Mesenchymal stem cell (in vitro differentiated cells and primary cell): Measurements from ENCODE around the gene ZKSCAN4.
A peak's percentile ranks its signal among the peaks of the same experiment; 100 is the strongest.

ENCODE experiments used
- DNase-seq: peaks from one replicate; pipeline ENCODE4 v3.0.0-alpha.2; 2013
- H2AFZ ChIP-seq: one replicate; pipeline ENCODE4 v1.6.1; 2013; ENCODE audit warnings: low read depth, mild to moderate bottlenecking, control low read depth, inconsistent platforms, low read length, moderate library complexity
- H2AK5ac ChIP-seq: 2 replicates; pipeline ENCODE4 v1.6.1; 2013; ENCODE audit warnings: low read length, moderate library complexity, mild to moderate bottlenecking, inconsistent platforms; ENCODE audit not compliant: severe bottlenecking
- H2BK120ac ChIP-seq: one replicate; pipeline ENCODE4 v1.6.1; 2013; ENCODE audit warnings: low read depth, mild to moderate bottlenecking, inconsistent platforms, low read length, moderate library complexity
- H2BK12ac ChIP-seq, 2 experiments: one replicate each; pipeline ENCODE4 v1.6.1; 2013; ENCODE audit warnings: inconsistent platforms in 2 of 2, low read length in 2 of 2, mild to moderate bottlenecking in 2 of 2, moderate library complexity in 2 of 2, control low read depth in 1 of 2
- H2BK15ac ChIP-seq: one replicate; pipeline ENCODE4 v1.6.1; 2013; ENCODE audit warnings: mild to moderate bottlenecking, low read depth, inconsistent platforms; ENCODE audit not compliant: poor library complexity, severe bottlenecking
- H2BK5ac ChIP-seq: 2 replicates; pipeline ENCODE4 v1.6.1; 2013; ENCODE audit warnings: low read depth, mild to moderate bottlenecking, low read length, control low read depth, inconsistent platforms; ENCODE audit not compliant: poor library complexity, severe bottlenecking
- H3K14ac ChIP-seq, 2 experiments: one replicate each; pipeline ENCODE4 v1.6.1; 2013; ENCODE audit warnings: inconsistent platforms in 2 of 2, low read length in 2 of 2, control low read depth in 1 of 2, mild to moderate bottlenecking in 1 of 2, moderate library complexity in 1 of 2
- H3K18ac ChIP-seq, 2 experiments: one replicate each; pipeline ENCODE4 v1.6.1; 2013; ENCODE audit warnings: inconsistent platforms in 2 of 2, low read length in 2 of 2, control low read depth in 1 of 2, low read depth in 1 of 2, mild to moderate bottlenecking in 1 of 2
- H3K23ac ChIP-seq, 2 experiments: one replicate each; pipeline ENCODE4 v1.6.1; 2013; ENCODE audit warnings: inconsistent platforms in 2 of 2, low read length in 2 of 2, mild to moderate bottlenecking in 2 of 2, moderate library complexity in 2 of 2, control low read depth in 1 of 2
- H3K27ac ChIP-seq: 2 replicates; pipeline ENCODE4 v1.5.1; 2013; ENCODE audit warnings: mild to moderate bottlenecking, moderate library complexity, low read length, control low read depth, inconsistent platforms; ENCODE audit not compliant: poor library complexity, severe bottlenecking
- H3K27me3 ChIP-seq, 2 experiments: 2 replicates each; pipeline versions ENCODE4 v1.6.1 to v1.7.0; 2013; ENCODE audit warnings: low read length in 2 of 2, mild to moderate bottlenecking in 2 of 2, moderate library complexity in 2 of 2, control low read depth in 1 of 2, inconsistent platforms in 1 of 2; ENCODE audit not compliant: control insufficient read depth in 1 of 2, insufficient read depth in 1 of 2
- H3K36me3 ChIP-seq, 2 experiments: 2 replicates each; pipeline versions ENCODE4 v1.6.1 to v1.7.0; 2013; ENCODE audit warnings: low read length in 2 of 2, control low read depth in 1 of 2, inconsistent platforms in 1 of 2, low read depth in 1 of 2, mild to moderate bottlenecking in 1 of 2; ENCODE audit not compliant: insufficient read depth in 2 of 2, control insufficient read depth in 1 of 2
- H3K4ac ChIP-seq, 2 experiments: one replicate each; pipeline ENCODE4 v1.6.1; 2013; ENCODE audit warnings: inconsistent platforms in 2 of 2, low read length in 2 of 2, mild to moderate bottlenecking in 2 of 2, moderate library complexity in 2 of 2, control low read depth in 1 of 2, low read depth in 1 of 2
- H3K4me1 ChIP-seq: 2 replicates; pipeline ENCODE4 v1.6.1; 2013; ENCODE audit warnings: low read depth, low read length, control low read depth; ENCODE audit not compliant: control insufficient read depth, insufficient read depth
- H3K4me2 ChIP-seq: 2 replicates; pipeline ENCODE4 v1.6.1; 2013; ENCODE audit warnings: low read length, mild to moderate bottlenecking, inconsistent platforms; ENCODE audit not compliant: poor library complexity, severe bottlenecking
- H3K4me3 ChIP-seq, 2 experiments: 2 replicates each; pipeline versions ENCODE4 v1.5.1 to v1.7.0; 2013; ENCODE audit warnings: low read length in 2 of 2, mild to moderate bottlenecking in 2 of 2, control low read depth in 1 of 2, low read depth in 1 of 2; ENCODE audit not compliant: insufficient read depth in 1 of 2
- H3K79me1 ChIP-seq: replicated peaks from 2 replicates; pipeline ENCODE4 v1.6.1; 2013; ENCODE audit warnings: mild to moderate bottlenecking, control low read depth, low read length, inconsistent platforms; ENCODE audit not compliant: poor library complexity, severe bottlenecking
- H3K9ac ChIP-seq: 2 replicates; pipeline ENCODE4 v1.7.0; 2013; ENCODE audit warnings: mild to moderate bottlenecking, low read length, moderate library complexity
- H3K9me3 ChIP-seq: 2 replicates; pipeline ENCODE4 v1.7.0; 2013; ENCODE audit warnings: mild to moderate bottlenecking, low read length; ENCODE audit not compliant: control insufficient read depth
- H4K8ac ChIP-seq: one replicate; pipeline ENCODE4 v1.6.1; 2013; ENCODE audit warnings: inconsistent platforms, mild to moderate bottlenecking, low read length, moderate library complexity
- H4K91ac ChIP-seq: one replicate; pipeline ENCODE4 v1.6.1; 2013; ENCODE audit warnings: mild to moderate bottlenecking, low read length, inconsistent platforms
- WGBS: methylation state at CpG from one replicate; pipeline ENCODE4 v1.1.7; 2013; ENCODE audit warnings: mixed read lengths; 5-methylcytosine and 5-hydroxymethylcytosine counted together

ZKSCAN4 gene

DNA sequence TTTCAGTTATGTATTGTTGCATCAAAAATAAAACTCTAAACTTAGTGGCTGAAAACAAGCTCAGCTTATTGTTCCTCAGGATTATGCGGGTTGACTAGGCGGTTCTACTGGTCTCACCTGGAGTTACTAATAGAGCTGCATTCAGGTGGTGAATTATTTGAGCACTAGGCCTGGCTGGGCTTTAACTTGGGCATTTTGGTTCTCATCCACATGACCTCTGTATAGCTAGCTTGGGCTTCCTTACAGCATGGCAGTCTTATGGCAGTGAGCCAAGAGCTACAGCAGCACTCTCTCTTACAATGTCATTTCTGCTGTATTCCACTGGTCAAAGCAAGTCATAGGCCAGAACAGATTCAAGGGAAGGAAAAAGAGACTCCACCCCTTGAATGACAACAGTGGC, 30.9 kb upstream of the ZKSCAN4 start:
- Histone ChIP-seq H3K4ac (no peak overlapping the region), H4K91ac (no peak overlapping the region), H2AK5ac (no peak overlapping the region), H3K14ac (no peak overlapping the region), H3K9me3 (no peaks in the 10 kb centered on the region), H3K27ac (no peak overlapping the region), H2BK5ac (no peak overlapping the region), H2BK15ac (no peak overlapping the region), H3K23ac (no peak overlapping the region), H3K9ac (no peak overlapping the region), H2AFZ (no peak overlapping the region), H3K4me3 (peak overlapping the region in 1 of 2 experiments; percentile 95), H2BK120ac (no peak overlapping the region), H3K4me2 (no peak overlapping the region), H3K36me3 (peaks cover 15 to 41% of the 10 kb centered on the region in 2 experiments), H3K4me1 (peaks cover 2% of the 10 kb centered on the region), H3K18ac (no peak overlapping the region), H3K27me3 (no peaks in the 10 kb centered on the region), H4K8ac (no peak overlapping the region), H2BK12ac (no peak overlapping the region), H3K79me1 (peaks cover 27% of the 10 kb centered on the region)
- peak; percentile 5 for DNase-seq
- 95% methylated on average over 2 of the region's 2 CpGs for WGBS

- Histone ChIP-seq H3K14ac (peak within 1 kb of the TSS in 1 of 2 experiments; percentile 11), H3K18ac (peak within 1 kb of the TSS in 1 of 2 experiments; percentile 72), H3K36me3 (peaks cover 11 to 40% of the 10 kb centered on the region in 2 experiments), H3K4me1 (peaks cover 2% of the 10 kb centered on the region), H3K23ac (no peak within 1 kb of the TSS), H3K4me2 (peak within 1 kb of the TSS; percentile 90), H3K4me3 (peak within 1 kb of the TSS; percentile 68 to 95), H2AFZ (peak within 1 kb of the TSS; percentile 87), H3K4ac (peak within 1 kb of the TSS in 1 of 2 experiments; percentile 54), H2BK120ac (no peak within 1 kb of the TSS), H4K91ac (no peak within 1 kb of the TSS), H2BK12ac (peak within 1 kb of the TSS in 1 of 2 experiments; percentile 14), H4K8ac (peak within 1 kb of the TSS; percentile 55), H3K9ac (peak within 1 kb of the TSS; percentile 91), H2BK15ac (peak within 1 kb of the TSS; percentile 19), H3K79me1 (peaks cover 25% of the 10 kb centered on the region), H2BK5ac (no peak within 1 kb of the TSS), H2AK5ac (no peak within 1 kb of the TSS), H3K9me3 (no peaks in the 10 kb centered on the region), H3K27ac (no peak within 1 kb of the TSS), H3K27me3 (no peaks in the 10 kb centered on the region)
- DNase-seq, result peak; percentile 76
- 1% methylated on average over 50 of the region's 50 CpGs for whole genome bisulfite sequencing
Measured at GRCh38 chr6:28281288-28282064, 29.4 kb upstream of the ZKSCAN4 start, which contains the start of gene PGBD1. Gene PGBD1, plus strand, starts transcription at chr6:28281572. Its CDS starts 2,242 bp downstream, at chr6:28283814.

GRCh38 chr6:28280595-28281287, 28.7 kb upstream of the ZKSCAN4 start:
- WGBS, result 60% methylated on average over 1 of the region's 3 CpGs
- H3K18ac ChIP-seq, result no peak overlapping the region

GRCh38 chr6:28277746-28278145, 25.7 kb upstream of the ZKSCAN4 start:
- Histone ChIP-seq H3K36me3 (peaks cover 7 to 51% of the 10 kb centered on the region in 2 experiments), H3K23ac (no peak overlapping the region)
- WGBS, result 70% methylated on average over 2 of the region's 3 CpGs

More at GRCh38 chr6:28280595-28281287, 28.7 kb upstream of the ZKSCAN4 start:
- Histone ChIP-seq H3K4me3 (peak overlapping the region in 1 of 2 experiments; percentile 95), H2AFZ (no peak overlapping the region), H2AK5ac (no peak overlapping the region), H2BK5ac (no peak overlapping the region), H3K4ac (no peak overlapping the region), H3K23ac (no peak overlapping the region), H2BK120ac (no peak overlapping the region), H3K14ac (no peak overlapping the region), H3K4me2 (peak overlapping the region; percentile 90), H3K36me3 (peaks cover 13 to 40% of the 10 kb centered on the region in 2 experiments), H2BK15ac (no peak overlapping the region), H4K91ac (no peak overlapping the region), H3K9me3 (no peaks in the 10 kb centered on the region), H3K27ac (no peak overlapping the region), H3K4me1 (peaks cover 2% of the 10 kb centered on the region), H3K9ac (peak overlapping the region; percentile 91), H4K8ac (no peak overlapping the region), H2BK12ac (no peak overlapping the region), H3K27me3 (no peaks in the 10 kb centered on the region), H3K79me1 (peaks cover 25% of the 10 kb centered on the region)
- DNase-seq, result no peak

More at GRCh38 chr6:28277746-28278145, 25.7 kb upstream of the ZKSCAN4 start:
- Histone ChIP-seq H3K27me3 (no peaks in the 10 kb centered on the region), H3K4me2 (no peak overlapping the region), H2BK5ac (no peak overlapping the region), H3K4ac (no peak overlapping the region), H4K91ac (no peak overlapping the region), H4K8ac (no peak overlapping the region), H3K27ac (no peak overlapping the region), H3K18ac (no peak overlapping the region), H3K4me1 (no peaks in the 10 kb centered on the region), H3K9me3 (no peaks in the 10 kb centered on the region), H3K79me1 (peaks cover 9% of the 10 kb centered on the region), H3K14ac (no peak overlapping the region), H2AFZ (no peak overlapping the region), H2BK12ac (no peak overlapping the region), H3K4me3 (no peak overlapping the region), H2AK5ac (no peak overlapping the region), H3K9ac (no peak overlapping the region), H2BK15ac (no peak overlapping the region), H2BK120ac (no peak overlapping the region)
- no peak for DNase-seq
